ENCODE data around the gene ASB18. TPM values are rescaled to one million over a fixed set of nuclear protein-coding genes. Genes with fewer than 3 reads are reported as not detected.

Gene ASB18
- total and polyA plus RNA-seq, 2 experiments from 2014 or later: not detected

DNA sequence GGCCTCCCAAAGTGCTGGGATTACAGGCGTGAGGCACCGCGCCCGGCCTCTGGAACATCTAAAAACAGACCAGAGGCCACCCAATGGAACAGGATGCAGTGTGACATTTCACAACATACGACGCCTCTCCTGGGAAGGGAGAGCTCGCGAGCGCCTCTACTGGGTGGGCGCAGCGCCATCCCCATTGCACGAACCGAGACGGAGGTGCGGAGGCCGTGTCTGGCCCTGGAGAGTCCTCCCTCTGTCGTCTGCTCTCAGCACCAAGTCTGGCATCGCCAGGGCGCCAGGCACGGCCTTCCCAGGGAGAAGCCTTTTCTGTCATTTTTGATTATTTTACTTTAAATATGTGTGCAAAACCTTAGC is 86.6 kb downstream of the ASB18 start:
- H3F3A ChIP-seq (replicated peaks; ENCODE audit: low read depth): peaks cover 13% of the 10 kb centered on the region; the same call in 1 of the 2 replicates
- H3K9me2 ChIP-seq (ENCODE audit: insufficient read depth): no peaks in the 10 kb centered on the region
- ATAC-seq (peak; percentile 68), DNase-seq (ENCODE audit: low spot score) (peak; percentile 91)
- peak overlapping the region; percentile 48; the same call in 1 of the 2 replicates for H2AFZ ChIP-seq
- peaks cover 51% of the 10 kb centered on the region for H3K4me1 Mint-ChIP-seq
- H3K4me3 Mint-ChIP-seq: peak overlapping the region; percentile 57
- peaks cover 69% of the 10 kb centered on the region for H3K27me3 Mint-ChIP-seq (ENCODE audit: insufficient read depth, low read depth, poor library complexity)
- H4K20me1 ChIP-seq (replicated peaks; ENCODE audit: insufficient read depth): peaks cover 3% of the 10 kb centered on the region; the same call in 1 of the 2 replicates
- no peaks in the 10 kb centered on the region for H3K79me2 ChIP-seq (replicated peaks; ENCODE audit: insufficient read depth)
- H3K36me3 Mint-ChIP-seq (ENCODE audit: low read depth): no peaks in the 10 kb centered on the region
- no peaks in the 10 kb centered on the region; the same call in 2 of the 3 replicates for H3K9me3 Mint-ChIP-seq
- no peaks in the 10 kb centered on the region for H3K36me3 ChIP-seq (ENCODE audit: insufficient read depth)
- peaks cover 45% of the 10 kb centered on the region for H3K4me1 ChIP-seq (ENCODE audit: insufficient read depth)
- peak overlapping the region; percentile 56 for H3K4me3 ChIP-seq
- peak overlapping the region; percentile 81 for H3K4me2 ChIP-seq
- peaks cover 79% of the 10 kb centered on the region for H3K27me3 ChIP-seq (ENCODE audit: insufficient read depth)
- H3K27ac ChIP-seq (ENCODE audit: low read depth): no peak overlapping the region
- no peak overlapping the region for H3K27ac Mint-ChIP-seq
- TF ChIP-seq JUNB (IDR thresholded peaks at IDR 0.05; ENCODE audit: unreplicated experiment): no peak
- TF ChIP-seq, protein P1, sequence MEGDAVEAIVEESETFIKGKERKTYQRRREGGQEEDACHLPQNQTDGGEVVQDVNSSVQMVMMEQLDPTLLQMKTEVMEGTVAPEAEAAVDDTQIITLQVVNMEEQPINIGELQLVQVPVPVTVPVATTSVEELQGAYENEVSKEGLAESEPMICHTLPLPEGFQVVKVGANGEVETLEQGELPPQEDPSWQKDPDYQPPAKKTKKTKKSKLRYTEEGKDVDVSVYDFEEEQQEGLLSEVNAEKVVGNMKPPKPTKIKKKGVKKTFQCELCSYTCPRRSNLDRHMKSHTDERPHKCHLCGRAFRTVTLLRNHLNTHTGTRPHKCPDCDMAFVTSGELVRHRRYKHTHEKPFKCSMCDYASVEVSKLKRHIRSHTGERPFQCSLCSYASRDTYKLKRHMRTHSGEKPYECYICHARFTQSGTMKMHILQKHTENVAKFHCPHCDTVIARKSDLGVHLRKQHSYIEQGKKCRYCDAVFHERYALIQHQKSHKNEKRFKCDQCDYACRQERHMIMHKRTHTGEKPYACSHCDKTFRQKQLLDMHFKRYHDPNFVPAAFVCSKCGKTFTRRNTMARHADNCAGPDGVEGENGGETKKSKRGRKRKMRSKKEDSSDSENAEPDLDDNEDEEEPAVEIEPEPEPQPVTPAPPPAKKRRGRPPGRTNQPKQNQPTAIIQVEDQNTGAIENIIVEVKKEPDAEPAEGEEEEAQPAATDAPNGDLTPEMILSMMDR (conservative IDR thresholded peaks at IDR 0.05; ENCODE audit: low read depth in 2 of 2): peak; percentile 52 to 88; a peak in 3 of 4 replicates

DNA sequence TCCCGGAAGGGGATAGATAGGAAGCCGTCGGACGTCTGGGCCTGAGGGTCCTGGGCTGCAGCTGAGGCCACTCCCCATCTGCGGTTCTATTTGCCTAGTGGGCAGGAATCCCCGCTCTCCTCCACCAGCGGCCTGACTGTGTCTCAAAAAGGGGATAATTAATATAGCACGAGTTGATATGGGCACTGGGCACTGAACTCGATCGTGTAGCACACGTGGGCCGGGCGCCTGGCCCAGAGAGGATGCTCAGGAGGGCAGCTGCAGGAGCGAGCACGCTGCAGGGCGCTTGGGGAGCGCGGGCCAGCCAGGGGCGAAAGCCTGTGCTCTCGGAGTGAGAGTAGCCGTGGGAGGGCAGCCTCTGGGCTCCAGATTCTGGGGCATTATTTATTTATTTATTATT is 87.3 kb downstream of the ASB18 start:
- no peaks in the 10 kb centered on the region for H3K9me2 ChIP-seq (ENCODE audit: insufficient read depth)
- no peaks in the 10 kb centered on the region for H3K79me2 ChIP-seq (replicated peaks; ENCODE audit: insufficient read depth)
- H3K27me3 ChIP-seq (ENCODE audit: insufficient read depth): peaks cover 86% of the 10 kb centered on the region
- Mint-ChIP-seq H3K27me3 (ENCODE audit: insufficient read depth, low read depth, poor library complexity) (peaks cover 75% of the 10 kb centered on the region), H3K27ac (no peak overlapping the region), H3K4me1 (peaks cover 56% of the 10 kb centered on the region), H3K4me3 (no peak overlapping the region), H3K9me3 (no peaks in the 10 kb centered on the region; the same call in 2 of the 3 replicates), H3K36me3 (ENCODE audit: low read depth) (no peaks in the 10 kb centered on the region)
- H3K4me3 ChIP-seq: no peak overlapping the region
- peaks cover 3% of the 10 kb centered on the region; the same call in 1 of the 2 replicates for H4K20me1 ChIP-seq (replicated peaks; ENCODE audit: insufficient read depth)
- DNase-seq (ENCODE audit: low spot score): no peak
- H3K27ac ChIP-seq (ENCODE audit: low read depth): no peak overlapping the region
- H3K36me3 ChIP-seq (ENCODE audit: insufficient read depth): no peaks in the 10 kb centered on the region
- H3K4me1 ChIP-seq (ENCODE audit: insufficient read depth): peaks cover 50% of the 10 kb centered on the region
- peaks cover 13% of the 10 kb centered on the region; the same call in 1 of the 2 replicates for H3F3A ChIP-seq (replicated peaks; ENCODE audit: low read depth)
- no peak for ATAC-seq
- TF ChIP-seq POLR2AphosphoS5 (IDR thresholded peaks at IDR 0.05; ENCODE audit: low read depth) (no peak), CREB1 (CRISPR knock-in tag; IDR thresholded peaks at IDR 0.05; ENCODE audit: low read depth) (no peak), STAT1 (IDR thresholded peaks at IDR 0.05; ENCODE audit: unreplicated experiment) (no peak), JUNB (IDR thresholded peaks at IDR 0.05; ENCODE audit: unreplicated experiment) (no peak)
- TF ChIP-seq, protein P2, sequence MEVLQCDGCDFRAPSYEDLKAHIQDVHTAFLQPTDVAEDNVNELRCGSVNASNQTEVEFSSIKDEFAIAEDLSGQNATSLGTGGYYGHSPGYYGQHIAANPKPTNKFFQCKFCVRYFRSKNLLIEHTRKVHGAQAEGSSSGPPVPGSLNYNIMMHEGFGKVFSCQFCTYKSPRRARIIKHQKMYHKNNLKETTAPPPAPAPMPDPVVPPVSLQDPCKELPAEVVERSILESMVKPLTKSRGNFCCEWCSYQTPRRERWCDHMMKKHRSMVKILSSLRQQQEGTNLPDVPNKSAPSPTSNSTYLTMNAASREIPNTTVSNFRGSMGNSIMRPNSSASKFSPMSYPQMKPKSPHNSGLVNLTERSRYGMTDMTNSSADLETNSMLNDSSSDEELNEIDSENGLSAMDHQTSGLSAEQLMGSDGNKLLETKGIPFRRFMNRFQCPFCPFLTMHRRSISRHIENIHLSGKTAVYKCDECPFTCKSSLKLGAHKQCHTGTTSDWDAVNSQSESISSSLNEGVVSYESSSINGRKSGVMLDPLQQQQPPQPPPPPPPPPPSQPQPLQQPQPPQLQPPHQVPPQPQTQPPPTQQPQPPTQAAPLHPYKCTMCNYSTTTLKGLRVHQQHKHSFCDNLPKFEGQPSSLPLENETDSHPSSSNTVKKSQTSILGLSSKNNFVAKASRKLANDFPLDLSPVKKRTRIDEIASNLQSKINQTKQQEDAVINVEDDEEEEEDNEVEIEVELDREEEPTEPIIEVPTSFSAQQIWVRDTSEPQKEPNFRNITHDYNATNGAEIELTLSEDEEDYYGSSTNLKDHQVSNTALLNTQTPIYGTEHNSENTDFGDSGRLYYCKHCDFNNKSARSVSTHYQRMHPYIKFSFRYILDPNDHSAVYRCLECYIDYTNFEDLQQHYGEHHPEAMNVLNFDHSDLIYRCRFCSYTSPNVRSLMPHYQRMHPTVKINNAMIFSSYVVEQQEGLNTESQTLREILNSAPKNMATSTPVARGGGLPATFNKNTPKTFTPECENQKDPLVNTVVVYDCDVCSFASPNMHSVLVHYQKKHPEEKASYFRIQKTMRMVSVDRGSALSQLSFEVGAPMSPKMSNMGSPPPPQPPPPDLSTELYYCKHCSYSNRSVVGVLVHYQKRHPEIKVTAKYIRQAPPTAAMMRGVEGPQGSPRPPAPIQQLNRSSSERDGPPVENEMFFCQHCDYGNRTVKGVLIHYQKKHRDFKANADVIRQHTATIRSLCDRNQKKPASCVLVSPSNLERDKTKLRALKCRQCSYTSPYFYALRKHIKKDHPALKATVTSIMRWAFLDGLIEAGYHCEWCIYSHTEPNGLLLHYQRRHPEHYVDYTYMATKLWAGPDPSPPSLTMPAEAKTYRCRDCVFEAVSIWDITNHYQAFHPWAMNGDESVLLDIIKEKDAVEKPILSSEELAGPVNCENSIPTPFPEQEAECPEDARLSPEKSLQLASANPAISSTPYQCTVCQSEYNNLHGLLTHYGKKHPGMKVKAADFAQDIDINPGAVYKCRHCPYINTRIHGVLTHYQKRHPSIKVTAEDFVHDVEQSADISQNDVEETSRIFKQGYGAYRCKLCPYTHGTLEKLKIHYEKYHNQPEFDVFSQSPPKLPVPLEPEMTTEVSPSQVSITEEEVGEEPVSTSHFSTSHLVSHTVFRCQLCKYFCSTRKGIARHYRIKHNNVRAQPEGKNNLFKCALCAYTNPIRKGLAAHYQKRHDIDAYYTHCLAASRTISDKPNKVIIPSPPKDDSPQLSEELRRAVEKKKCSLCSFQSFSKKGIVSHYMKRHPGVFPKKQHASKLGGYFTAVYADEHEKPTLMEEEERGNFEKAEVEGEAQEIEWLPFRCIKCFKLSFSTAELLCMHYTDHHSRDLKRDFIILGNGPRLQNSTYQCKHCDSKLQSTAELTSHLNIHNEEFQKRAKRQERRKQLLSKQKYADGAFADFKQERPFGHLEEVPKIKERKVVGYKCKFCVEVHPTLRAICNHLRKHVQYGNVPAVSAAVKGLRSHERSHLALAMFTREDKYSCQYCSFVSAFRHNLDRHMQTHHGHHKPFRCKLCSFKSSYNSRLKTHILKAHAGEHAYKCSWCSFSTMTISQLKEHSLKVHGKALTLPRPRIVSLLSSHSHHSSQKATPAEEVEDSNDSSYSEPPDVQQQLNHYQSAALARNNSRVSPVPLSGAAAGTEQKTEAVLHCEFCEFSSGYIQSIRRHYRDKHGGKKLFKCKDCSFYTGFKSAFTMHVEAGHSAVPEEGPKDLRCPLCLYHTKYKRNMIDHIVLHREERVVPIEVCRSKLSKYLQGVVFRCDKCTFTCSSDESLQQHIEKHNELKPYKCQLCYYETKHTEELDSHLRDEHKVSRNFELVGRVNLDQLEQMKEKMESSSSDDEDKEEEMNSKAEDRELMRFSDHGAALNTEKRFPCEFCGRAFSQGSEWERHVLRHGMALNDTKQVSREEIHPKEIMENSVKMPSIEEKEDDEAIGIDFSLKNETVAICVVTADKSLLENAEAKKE (CRISPR knock-in tag; IDR thresholded peaks at IDR 0.05): no peak
- TF ChIP-seq, protein P3, sequence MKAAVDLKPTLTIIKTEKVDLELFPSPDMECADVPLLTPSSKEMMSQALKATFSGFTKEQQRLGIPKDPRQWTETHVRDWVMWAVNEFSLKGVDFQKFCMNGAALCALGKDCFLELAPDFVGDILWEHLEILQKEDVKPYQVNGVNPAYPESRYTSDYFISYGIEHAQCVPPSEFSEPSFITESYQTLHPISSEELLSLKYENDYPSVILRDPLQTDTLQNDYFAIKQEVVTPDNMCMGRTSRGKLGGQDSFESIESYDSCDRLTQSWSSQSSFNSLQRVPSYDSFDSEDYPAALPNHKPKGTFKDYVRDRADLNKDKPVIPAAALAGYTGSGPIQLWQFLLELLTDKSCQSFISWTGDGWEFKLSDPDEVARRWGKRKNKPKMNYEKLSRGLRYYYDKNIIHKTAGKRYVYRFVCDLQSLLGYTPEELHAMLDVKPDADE (IDR thresholded peaks at IDR 0.05): no peak
- TF ChIP-seq, protein P4, sequence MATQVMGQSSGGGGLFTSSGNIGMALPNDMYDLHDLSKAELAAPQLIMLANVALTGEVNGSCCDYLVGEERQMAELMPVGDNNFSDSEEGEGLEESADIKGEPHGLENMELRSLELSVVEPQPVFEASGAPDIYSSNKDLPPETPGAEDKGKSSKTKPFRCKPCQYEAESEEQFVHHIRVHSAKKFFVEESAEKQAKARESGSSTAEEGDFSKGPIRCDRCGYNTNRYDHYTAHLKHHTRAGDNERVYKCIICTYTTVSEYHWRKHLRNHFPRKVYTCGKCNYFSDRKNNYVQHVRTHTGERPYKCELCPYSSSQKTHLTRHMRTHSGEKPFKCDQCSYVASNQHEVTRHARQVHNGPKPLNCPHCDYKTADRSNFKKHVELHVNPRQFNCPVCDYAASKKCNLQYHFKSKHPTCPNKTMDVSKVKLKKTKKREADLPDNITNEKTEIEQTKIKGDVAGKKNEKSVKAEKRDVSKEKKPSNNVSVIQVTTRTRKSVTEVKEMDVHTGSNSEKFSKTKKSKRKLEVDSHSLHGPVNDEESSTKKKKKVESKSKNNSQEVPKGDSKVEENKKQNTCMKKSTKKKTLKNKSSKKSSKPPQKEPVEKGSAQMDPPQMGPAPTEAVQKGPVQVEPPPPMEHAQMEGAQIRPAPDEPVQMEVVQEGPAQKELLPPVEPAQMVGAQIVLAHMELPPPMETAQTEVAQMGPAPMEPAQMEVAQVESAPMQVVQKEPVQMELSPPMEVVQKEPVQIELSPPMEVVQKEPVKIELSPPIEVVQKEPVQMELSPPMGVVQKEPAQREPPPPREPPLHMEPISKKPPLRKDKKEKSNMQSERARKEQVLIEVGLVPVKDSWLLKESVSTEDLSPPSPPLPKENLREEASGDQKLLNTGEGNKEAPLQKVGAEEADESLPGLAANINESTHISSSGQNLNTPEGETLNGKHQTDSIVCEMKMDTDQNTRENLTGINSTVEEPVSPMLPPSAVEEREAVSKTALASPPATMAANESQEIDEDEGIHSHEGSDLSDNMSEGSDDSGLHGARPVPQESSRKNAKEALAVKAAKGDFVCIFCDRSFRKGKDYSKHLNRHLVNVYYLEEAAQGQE (IDR thresholded peaks at IDR 0.05; ENCODE audit: unreplicated experiment): no peak
- H3K4me2 ChIP-seq: no peak overlapping the region
- no peak overlapping the region for H2AFZ ChIP-seq

All from GM23338 (cell line).